Renal cortical epithelial cell (primary cell): ENCODE measurements around the gene TEKT2. TPM values are rescaled to one million over a fixed set of nuclear protein-coding genes. Genes with fewer than 3 reads are reported as not detected.

Experiments
- DNase-seq: peaks from one replicate; pipeline ENCODE4 v3.0.0-alpha.2; 2011; ENCODE audit warnings: low read depth
- total RNA-seq: library from RNA; depleted of rRNA; stranded (reverse); fragments of >200 nt; gene quantifications from 2 replicates; pipeline ENCODE4 v1.2.3, GENCODE V29; 2014

TEKT2 gene
- total RNA-seq, 1 donor from 2014 or later: 1.4 TPM

DNA sequence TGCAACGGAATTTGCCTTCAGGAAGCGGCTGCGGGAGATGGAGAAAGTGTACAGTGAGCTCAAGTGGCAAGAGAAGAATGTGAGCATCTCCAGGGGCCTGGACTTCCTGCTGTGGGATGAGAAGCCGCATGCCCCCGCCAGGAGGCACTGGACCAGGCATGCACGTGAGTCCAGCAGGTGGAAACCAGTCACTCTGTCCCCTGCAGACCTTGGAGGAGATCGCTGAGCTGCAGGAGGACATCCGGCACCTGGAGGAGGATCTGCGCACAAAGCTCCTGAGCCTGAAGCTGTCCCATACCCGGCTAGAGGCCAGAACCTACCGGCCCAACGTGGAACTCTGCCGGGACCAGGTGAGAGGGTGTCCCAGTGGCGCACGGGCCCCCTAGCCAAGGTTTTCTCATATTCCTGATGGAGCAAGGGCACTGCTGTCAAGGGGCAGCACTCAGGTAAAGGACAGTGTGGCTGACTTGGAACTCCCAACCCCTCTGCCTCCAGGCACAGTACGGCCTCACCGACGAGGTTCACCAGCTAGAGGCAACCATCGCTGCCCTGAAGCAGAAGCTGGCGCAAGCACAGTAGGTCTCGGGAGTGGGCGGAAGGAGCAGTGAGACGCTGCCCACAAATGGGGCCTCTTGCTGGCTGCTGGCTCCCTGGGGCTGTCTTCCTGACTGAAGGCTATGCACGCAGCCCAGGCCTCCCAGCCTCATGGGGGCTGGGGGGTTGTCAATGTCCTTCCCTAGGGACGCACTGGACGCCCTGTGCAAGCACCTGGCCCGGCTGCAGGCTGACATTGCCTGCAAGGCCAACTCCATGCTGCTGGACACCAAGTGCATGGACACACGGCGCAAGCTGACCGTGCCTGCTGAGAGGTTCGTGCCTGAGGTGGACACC is 3.6 kb downstream of the TEKT2 start:
- DNase-seq: no peak

DNA sequence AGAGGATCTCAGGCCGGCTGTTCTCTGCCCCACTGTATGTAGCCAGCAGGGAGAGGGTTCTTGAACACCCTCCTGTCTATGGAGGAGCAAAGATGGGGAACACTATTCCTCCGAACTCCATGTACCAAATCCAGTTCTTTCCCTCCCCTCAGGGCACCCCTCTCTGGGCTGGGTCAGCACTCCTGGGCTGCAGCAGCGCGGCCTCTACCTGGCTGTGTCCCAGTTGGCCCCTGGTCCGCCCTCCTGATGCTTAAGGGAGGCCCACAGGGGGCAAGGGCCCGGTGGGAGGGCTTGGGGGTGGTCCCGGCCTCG is 4.3 kb downstream of the TEKT2 start:
- no peak for DNase-seq

DNA sequence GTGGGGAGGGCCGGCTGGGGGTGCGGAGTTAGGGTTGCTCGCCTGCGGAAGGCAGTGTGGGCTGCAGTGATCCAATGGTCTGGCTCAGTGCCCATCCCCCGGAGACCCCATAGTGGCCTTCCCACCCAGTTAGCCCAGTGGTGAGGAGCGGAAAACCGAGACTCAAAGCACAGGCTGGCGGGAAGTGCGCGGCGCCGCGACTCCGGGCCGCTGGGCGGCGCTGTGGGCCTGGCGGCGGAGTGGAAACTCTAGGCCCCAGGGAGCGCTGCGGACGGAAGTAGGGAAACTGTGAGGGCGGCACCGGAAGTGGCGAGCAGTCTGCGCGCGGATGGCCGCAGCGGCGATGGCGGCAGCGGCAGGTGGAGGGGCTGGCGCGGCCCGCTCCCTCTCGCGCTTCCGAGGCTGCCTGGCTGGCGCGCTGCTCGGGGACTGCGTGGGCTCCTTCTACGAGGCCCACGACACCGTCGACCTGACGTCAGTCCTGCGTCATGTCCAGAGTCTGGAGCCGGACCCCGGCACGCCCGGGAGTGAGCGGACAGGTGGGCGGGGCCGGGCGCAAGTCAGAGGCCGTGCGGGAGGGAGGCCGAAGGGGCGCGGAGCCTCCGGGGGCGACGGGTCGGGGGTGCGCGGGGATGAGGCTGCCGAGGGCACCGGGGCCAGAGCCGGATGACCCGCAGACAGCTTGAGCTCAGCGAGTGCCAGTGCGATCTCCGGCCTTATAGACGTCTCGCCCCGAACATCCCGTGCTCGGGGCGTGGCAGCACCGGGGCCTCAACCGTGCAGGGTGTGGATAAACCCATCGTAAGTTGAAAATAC is 4.9 kb downstream of the TEKT2 start, which contains the start of gene ADPRS:
Gene ADPRS, plus strand, starts transcription at position 316 of the 816 bp plus-strand sequence. Its CDS starts 13 bp downstream, at position 329.
- peak; percentile 63 for DNase-seq

DNA sequence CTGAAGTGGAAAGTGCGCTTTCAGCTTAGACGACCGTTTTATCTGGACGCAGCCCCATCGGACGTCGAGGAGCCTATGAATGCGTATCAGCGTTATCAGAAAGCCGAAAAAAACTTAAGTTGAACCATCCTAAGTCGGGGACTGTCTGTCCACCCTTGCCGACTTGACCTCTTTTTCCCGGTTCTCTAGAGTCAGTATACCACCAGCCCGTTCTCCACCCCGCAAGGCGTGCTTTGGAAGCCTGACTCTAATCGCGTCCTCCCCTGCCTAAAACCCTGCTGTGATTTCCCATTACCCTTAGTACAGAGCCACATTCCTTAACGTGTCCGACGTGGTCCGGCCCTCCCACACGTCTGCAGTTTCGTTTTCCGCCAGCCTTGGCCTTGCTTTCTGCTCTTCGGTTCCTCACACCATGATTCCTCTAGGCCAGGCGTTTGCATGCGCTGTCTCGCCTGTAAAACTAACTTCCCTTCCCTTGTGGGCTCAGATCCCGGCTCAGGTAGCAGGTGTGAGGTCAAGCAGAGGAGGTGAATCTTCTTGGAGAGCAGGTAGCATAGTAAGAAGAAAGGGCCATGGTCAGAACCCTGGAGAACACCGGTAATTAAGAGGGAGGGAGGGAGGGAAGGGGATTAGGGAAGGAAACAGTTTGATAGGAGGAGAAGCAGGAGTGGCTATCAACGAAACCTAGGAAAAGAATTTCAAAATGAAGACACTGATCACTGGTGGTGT is 5.7 kb downstream of the TEKT2 start:
- DNase-seq: peak; percentile 51

DNA sequence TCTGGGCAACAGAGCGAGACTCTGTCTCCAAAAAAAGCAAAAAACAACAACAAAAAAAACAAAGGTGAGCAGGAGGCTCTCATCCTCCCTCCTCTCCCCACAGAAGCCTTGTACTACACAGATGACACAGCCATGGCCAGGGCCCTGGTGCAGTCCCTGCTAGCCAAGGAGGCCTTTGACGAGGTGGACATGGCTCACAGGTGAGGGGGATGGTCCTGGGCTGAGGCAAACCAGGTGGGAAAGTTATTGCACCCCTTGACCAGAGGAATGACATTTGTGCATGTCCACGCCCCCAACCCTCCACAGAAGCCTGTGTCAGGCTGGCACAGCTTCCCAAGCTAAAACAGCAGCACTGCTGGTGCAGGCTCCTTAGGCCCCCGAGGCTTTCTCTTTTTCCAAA is 7.2 kb downstream of the TEKT2 start:
- DNase-seq: no peak

DNA sequence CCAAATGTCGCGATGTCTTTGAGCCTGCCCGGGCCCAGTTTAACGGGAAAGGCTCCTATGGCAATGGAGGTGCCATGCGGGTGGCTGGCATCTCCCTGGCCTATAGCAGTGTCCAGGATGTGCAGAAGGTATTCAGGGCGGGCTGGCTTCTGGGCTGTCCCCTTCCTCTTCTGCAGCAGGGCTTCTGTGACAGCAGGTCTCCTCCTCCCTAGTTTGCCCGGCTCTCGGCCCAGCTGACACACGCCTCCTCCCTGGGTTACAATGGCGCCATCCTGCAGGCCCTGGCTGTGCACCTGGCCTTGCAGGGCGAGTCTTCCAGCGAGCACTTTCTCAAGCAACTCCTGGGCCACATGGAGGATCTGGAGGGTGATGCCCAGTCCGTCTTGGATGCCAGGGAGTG is 7.8 kb downstream of the TEKT2 start:
- no peak for DNase-seq

DNA sequence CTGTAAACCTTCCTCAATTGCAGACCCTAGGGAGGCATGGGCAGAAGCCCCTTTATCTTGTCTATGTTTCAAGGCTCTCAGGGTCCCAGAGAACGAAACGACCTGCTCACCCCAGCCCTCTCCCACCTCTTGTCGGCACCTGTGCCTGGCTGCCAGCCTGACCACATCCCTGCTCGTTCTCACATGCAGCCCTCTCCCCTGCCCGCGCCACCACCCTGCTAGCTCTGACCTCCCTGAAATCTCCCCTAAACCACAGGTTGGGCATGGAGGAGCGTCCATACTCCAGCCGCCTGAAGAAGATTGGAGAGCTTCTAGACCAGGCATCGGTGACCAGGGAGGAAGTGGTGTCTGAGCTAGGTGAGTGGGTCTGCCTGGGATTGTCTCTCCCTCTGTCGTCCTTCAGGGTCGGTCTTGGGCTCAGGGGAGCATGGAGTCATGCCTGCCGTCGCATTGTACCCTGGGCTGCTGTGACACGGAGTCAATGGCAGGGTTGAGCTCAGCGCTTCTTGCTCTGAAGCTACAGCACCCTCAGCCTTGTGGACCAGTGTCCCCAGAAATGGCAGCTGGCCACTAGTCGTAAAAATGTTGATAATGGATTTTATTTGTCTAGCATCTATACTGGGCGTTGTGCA is 8.4 kb downstream of the TEKT2 start:
- no peak for DNase-seq

DNA sequence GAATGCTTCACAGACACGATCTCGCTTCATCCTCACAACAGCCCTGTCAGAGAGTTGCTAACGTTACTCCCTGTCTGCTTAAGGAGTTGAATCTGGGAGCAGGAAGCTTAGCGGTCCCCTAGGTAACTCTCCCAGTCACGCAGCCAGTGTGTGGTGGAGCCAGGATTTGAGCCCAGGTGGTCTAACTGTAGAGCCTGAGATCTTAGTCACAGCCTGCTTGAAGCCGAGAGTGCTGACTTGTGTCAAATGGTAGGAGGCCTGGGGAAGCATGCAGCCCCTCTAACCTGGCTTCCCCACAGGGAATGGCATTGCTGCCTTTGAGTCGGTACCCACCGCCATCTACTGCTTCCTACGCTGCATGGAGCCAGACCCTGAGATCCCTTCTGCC is 8.9 kb downstream of the TEKT2 start:
- no peak for DNase-seq

DNA sequence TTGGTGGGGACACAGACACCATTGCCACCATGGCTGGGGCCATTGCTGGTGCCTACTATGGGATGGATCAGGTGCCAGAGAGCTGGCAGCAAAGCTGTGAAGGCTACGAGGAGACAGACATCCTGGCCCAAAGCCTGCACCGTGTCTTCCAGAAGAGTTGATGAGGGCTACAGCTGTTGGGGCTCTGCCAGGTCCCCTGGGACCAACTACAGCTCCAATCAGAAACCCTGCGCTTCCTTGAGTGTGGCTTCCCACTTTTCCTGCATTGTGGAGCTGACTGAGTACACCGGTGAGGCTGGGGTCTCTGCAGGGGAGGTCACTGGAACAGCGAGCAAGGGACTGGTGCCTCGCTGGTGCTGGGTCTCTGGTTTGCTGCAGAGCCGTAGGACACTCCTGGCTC is 9.3 kb downstream of the TEKT2 start:
- DNase-seq: no peak

DNA sequence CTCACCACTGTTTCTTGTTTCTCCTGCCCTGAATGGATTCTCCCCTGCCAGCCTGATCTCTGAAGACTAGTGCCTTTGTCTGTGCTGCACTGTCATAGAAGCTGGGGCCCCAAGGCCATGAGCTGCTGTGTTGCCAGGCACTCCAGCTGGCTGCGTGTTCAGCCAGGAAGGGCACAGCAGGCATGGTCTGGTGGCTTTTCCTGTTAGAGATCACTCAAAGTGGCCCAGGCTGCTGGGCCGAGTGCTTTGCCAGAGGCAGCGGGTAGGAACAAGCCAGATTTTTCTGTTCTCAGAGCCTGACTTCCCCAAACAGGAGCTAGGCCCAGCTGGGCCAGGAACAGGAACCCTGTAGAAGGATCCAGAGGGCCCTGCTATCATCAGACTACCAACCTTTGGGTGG is 10.0 kb downstream of the TEKT2 start:
- DNase-seq: no peak

DNA sequence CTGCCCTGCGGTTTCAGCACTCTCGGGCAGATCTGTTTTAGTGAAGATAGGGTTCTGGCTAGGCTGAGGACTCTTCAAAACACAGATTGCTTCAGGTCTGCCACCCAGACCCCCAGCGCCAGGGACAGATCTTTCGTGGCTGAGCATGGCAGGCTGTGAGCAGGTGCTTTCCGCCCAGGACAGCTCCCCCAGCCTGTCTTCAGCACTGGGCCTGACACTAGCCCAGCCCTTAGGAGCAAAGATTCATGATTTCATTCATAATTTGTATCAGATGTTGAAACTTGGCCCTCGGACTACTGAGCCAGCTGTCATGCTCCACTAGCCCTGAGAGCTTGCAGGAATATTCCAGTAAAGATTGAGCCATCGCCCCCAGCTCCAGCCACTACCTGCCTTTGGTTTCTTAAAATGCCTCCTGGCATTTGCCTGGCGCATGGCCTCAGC is 10.7 kb downstream of the TEKT2 start:
- peak; percentile 80 for DNase-seq

DNA sequence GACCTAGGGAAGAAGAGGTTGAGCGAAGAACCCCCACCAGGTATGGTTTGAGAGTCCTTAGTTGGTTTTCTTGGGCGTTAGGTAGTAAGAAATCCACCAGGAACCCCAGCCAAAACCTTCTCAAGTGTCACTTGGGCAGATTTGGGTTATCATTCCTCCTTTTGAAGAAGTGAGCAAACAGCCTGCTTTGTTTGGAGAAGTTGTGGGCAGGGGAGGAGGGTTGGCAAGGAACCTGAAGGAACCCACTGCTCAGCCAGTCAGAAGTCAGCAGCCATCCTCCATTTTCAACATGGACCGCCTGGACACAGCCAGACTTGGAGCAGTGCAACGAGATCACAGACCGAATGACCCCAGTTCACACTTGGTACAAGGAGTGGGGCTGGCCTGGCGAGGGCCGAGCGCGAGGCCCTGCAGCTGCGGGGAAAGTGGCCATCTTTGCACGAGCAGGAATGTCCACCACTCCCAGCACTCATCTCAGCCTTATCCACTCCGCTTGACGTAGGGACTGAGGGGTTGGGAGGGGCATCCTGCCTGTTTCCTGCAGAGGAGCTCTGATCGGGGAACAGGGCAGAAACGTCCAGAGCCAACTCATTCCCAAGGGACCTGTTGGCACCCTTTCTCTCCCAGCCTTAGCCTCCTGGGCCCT is 12.0 kb downstream of the TEKT2 start:
- no peak for DNase-seq

DNA sequence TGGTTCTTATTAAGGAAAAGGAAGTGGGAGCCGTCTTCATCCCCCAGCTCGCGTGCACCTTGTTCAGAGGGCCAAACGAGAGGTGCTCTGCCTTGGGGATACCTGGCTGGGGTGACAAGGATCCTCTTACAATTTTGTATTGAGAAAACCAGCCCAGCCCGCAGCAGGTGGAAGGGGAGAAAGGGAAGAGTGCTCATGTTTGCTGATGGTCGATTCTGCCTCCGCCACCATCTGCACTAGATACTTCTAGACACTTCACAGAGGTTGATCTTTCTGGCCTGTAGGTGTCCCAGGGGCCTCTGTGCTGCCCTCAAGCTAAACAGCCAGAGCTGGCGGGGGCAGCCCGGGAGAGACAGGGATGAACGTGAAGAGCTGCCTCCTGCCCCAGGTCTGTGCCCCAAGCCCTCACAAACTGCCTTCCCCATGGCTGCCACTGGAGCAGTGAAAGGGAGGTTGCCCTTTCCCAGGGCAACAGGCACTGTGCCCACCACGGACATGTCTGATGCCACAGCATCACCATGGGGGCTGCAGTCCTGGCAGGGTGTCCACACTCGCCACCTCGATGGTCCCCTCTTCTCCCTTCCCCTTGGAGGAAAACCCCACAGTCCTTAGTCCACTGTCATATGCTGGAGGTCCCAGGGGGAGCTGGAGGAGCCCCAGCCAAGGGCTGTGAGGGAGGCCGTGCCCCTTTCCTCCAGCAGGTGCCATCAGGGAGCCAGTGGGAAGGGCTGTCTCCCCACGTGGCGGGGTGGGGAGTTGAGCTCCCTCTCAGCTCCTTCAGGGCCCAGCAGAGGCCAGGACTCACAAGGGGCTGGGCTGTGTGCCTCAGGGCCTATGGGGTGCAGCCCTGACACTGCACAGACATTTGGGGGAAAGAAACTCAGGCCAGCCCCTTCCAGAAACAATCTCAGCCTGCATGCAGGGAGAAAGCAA is 12.9 kb downstream of the TEKT2 start:
- no peak for DNase-seq

DNA sequence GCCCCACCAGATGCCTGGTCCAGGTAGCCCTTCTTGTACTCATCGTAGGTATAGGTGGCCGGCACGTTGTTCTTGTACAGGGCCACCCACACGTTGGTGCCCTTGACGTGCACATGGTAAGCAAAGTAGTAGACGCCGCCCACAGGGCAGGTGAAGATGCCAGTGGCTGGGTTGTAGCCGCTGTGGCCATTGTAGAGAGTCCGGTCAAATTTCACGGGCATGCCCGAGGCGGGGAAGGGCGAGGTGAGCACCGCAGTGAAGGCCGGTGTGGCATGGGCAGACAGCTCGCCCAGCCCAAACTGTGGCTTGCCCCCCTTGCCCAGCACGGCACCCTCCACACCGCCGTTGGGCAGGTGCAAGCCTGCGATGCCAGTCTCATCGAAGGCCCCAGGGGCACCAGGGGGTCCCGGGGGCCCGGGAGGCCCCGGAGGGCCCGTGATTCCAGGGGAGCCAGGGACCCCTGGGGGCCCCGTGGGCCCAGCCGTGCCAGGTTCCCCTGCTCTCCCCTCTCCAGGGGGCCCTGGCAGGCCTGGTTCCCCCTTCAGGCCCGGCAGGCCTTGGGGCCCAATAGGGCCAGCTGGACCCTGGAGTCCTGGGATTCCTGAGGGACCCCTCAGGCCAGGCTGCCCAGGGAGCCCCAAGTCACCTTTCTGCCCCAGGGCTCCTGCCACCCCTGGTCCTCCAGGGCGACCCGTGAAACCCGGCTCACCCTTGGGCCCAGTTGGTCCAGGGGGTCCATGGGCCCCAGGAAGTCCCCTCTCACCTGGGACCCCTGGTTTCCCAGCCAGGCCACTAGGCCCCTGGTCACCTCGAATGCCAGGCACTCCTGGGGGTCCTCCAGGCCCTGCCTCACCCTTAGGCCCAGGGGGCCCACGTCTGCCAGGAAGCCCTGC is 14.0 kb downstream of the TEKT2 start:
- DNase-seq: no peak

DNA sequence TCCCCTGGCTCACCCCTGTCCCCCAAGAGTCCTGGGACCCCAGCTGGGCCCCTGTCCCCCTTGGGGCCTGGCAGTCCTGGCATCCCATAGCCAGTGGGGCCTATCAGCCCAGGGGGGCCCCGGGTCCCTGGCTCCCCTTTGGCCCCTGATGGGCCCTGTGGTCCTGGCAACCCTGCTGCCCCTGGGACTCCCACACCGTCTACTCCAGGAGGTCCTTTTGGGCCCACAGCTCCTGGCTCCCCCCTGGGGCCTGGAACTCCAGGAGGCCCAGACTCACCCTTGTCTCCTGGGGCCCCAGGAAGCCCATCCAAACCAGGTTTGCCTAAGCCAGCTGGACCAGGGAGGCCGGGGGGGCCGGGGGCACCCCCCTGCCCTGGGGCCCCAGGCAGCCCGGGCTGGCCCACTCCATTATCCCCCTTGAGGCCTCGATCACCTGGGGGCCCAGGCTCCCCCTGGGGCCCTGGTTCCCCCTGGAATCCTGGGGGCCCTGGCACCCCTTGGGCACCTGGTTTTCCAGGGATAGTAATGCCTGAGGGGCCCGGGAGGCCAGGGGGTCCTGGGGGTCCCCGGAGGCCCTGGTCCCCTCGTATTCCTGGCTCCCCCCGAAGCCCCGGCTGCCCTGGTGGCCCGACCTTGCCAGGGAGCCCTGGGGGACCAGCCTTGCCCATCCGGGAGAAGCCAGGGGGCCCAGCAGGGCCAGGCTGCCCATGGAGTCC is 14.9 kb downstream of the TEKT2 start:
- DNase-seq: no peak

DNA sequence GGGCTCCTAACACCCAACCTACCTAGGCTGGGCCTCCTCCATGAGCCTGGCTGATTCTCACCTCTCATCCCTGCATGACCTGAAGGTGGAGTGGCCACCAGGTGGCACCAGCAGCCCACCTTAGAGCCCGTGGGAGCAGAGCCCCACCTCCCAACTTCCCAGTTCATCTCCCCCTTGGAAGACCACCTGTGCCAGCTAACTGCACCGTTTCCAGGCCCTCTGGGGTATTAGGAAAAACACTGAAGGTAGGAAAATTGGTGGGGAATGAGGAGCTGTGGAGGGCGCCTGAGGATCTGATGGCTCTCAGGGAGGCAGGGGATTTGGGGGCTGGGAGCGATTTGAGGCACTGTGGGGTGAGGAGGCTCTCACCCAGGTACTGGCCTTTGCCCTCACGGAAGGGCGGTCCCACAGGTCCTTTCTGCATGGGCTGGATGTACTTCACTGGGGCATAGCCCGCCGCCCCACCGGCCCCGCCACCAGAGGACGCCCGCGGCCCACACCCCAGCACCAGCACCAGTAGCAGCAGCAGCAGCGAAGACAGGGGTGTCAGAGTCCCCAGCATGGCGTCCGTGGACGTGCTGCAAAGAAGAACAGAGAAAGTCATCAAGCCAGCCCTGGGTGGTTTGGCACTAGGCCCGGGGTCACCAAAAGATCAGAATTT is 15.9 kb downstream of the TEKT2 start:
- DNase-seq: peak; percentile 38

DNA sequence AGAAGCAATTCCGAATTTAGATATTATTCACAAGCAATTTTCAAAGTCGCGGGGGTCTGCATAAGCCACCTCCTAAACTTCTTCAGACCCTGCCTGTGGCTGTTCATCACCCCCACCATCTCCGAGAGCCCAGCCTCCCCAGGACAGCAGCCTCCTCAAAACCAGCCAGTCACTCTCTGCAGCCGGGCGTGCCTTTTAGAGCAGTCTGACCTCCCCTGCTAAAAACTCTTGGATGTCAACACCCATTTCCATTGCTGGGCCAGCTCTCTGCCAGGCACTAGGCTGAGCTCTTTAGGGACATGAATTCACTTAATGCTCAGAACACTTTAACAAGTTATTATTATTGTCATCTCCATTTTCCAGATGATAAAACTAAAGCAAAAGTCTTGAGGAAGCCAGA is 16.5 kb downstream of the TEKT2 start:
- DNase-seq: no peak

DNA sequence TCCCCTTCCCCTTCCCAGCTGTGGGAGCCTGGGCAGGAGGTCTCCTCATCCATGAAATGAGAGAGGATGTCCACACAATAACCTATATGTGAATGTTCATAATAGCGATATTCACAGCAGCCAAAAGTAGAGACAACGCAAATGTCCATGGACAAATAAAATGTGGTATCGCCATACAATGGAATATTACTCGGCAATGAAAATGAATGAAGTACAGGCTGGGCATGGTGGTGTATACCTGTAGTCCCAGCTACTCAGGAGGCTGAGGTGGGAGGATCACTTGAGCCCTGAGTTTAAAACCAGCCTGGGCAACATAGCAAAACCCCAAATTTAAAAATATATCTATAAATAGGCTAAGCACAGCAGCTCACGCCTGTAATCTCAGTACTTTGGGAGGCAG is 17.7 kb downstream of the TEKT2 start:
- DNase-seq: no peak
